ENCODE measurements around the gene MTREX.

MTREX gene

DNA sequence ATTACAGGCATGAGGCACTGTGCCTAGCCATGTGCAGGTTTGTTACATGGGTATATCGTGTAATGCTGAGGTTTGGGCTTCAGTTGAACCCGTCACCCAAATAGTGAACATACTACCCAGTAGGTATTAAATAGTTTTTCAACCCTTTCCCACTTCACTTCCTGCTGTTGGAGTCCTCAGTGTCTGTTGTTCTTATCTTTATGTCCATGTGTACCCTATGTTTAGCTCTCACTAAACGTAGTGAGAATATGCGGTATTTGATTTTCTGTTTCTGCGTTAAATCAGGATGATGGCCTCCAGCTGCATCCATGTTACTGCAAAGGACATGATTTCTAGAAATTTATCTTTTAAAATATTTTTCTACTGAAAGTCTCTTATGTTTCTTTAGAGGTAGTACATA is 17.8 kb downstream of the MTREX start:
- no peak for DNase-seq

DNA sequence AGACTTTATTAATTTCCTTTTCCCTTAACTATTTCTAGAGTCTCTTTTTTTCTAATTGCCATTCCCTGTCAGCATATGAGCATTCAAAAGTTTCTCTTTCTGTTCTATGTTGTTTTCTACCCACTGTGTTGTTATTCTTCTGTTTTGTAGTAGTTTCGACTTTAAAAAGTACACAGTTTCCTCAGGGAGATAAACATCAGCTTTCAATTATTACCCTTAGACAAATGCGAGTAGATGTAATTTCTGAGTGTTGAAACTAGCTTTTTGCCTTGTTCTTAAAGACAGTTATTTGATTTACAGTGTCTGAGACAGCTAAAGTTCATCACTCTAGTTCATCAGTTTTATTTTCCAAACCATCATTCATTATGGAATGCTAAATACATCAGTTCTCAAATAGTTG is 19.5 kb downstream of the MTREX start:
- no peak for DNase-seq

DNA sequence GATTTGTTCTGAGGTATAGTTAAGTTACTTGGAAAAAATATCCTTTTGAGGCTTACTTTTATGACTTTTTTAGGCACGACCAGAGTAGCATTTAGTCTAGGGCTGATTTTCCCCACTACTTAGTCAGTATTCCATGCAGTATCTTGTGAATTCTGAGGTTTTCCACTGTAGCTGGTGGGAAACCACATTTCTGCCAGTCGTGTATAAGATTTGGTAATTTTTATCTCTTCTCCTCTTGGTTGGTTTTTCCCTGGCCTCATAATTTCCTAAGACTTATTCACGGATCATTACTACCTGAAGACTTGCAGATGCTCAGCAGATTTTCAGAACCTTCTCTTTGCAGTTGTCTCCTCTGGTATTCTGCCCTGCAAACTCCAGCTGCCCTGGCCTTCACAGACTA is 23.5 kb downstream of the MTREX start:
- DNase-seq, result no peak

DNA sequence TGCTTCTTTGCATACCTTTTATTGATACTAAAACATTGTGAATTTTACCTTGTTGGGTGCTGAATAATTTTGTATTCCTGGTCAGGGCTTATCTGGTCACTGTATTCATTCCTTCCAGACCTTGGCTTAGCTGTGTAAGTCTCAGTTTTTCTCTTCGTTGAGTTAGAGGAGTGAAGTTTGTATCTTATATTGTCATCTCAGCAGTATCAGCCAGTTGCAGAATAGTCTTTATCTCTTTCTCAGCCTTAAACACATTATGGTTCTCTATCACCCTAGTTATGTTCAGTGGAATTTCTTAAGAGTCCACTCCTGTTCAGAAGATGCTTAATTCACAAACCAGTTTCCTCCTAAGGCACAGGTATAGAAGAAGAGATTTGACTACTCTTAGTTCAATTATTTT is 25.2 kb downstream of the MTREX start:
- no peak for DNase-seq

DNA sequence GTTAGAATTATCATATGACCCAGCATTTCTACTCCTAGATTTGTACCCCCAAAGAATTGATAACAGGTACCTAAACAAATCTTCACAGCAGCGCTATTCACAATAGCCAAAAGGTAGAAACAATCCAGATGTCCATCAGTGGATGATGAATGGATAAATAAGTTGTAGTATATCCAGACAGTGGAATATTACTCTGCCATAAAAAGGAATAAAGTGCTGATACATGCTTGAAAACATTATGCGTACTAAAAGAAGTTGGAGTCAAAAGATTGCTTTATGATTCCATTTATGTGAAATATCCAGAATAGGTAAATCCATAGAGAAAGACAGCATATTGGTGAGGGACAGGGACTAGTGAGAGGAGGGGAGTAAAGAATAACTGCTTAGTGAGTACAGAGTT is 26.0 kb downstream of the MTREX start:
- DNase-seq, result no peak

DNA sequence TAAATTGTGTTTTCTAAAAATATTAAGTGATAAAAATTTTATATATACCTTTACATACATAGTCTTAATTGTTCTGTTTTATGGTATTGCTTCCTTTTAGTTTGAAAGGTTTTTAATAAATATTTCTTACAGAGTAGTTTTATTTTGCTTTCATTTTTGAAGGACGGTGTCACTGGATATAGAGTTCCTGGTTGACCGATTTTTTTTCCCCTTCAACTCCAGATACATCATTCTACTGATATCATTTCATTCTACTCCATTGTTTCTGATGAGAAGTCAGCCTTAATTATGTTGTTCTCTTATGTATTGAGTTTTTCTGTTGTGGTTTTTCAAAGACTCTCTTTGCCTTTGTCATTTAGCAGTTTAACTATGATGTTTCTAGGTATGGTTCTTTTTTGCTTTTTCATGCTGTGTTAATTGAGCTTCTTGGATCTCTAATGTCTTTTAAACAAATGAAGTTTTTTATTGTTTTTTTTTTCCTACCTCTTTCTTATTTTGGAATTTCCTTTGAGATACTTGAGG is 30.4 kb downstream of the MTREX start:
- no peak for DNase-seq

DNA sequence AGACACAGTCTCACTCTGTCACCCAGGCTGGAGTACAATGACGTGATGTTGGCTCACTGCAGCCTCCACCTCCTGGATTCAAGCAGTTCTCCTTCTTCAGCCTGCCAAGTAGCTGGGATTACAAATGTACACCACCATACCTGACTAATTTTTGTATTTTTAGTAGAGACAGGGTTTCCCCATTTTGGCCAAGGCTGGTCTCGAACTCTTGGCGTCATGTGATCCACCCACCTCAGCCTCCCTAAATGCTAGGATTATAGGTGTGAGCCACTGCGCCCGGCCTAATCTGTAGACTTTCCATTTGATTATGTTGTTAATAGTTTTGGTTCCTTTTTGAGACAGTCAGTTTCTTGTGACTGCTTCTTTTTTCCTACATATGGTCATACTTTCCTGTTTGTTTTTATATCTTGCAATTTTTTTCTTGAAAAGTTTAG is 31.0 kb downstream of the MTREX start:
- peak; percentile 71 for DNase-seq

DNA sequence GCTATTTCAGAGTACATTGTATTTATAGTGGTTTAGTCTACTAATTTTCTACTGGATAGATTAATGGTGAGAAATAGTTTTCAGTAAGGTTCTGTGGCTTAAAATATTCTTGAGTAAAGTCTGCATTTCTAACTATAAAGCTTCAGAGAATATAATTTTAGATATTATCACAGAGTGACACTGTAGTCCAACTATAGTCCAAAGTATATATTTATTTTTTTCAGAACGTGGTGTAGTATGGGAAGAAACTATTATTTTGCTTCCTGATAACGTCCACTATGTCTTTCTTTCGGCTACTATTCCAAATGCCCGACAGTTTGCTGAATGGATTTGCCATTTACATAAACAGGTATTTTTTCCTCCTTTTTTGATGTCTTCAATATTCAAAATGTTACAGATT is 35.3 kb downstream of the MTREX start:
- DNase-seq, result no peak

DNA sequence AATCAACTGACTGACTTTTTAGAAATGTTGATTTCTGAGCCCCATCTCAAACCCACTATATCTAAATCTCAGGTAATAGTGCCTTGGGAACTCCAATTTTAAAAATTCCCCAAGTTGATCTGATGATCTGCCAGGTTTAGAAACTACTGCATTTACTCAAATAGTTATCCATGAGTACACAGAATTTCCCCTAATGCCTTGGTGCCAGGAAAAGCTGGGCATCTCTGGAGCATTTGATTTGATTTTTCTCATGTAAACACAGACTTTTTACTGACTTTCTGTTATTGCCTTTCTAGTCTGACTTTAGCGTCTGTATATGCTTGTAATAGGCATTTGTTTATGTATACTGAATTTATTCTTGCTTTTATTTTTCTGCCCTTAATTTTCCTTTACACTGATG is 35.8 kb downstream of the MTREX start:
- DNase-seq, result no peak

DNA sequence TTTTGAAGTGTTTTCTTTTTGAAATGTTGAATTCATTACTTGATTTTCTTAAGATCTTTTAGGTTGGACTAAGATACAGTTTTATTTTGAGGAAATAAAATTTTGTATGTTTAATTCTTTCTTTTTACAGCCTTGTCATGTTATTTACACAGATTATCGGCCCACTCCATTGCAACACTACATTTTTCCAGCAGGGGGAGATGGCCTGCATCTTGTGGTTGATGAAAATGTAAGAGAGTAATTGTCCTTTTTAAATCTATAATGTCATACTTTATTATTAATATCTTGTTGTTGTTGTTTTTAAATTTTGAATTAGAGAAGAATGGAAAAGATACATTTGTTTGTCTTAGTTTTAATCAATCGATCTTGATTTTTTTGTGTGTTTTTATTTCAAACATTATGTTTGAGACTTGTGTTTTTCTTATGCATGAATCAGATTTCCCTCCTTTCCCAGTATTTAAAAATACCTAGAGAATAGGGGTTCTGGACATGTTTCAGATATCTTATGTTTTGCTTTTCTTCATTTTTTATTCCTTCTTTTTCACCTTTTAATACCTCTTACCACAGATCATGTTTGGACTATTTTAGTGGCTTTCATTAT is 36.7 kb downstream of the MTREX start:
- DNase-seq, result peak; percentile 67

DNA sequence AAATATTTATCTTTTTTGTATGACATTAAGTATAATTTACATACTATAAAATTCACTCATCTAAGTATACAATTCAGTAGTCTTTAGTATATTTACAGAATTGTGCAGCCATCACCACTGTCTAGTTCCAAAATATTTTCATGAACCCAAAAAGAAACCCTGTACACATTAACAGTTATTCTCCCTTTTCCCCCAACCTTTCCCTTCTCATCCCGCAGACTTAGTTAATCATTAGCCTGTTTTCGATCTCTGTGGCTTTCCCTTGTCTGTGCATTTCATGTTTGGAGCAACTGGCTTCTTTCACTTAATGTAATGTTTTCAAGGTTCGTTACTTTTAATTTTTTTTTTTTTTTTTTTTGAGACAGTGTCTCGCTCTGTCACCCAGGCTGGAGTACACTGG is 37.5 kb downstream of the MTREX start:
- DNase-seq, result no peak

DNA sequence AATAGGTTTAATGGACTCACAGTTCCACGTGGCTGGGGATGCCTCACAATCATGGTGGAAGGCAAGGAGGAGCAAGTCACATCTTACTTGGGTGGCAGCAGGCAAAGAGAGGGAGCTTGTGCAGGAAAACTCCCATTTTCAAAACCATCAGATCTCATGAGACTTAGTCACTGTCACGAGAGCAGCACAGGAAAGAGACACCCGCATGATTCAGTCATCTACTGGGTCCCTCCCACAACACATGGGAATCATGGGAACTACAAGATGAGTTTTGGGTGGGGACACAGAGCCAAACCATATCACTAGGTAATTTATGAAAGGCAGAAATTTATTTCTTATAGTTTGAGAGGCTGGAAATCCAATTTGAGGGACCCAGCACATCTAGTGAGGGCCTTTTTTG is 40.0 kb downstream of the MTREX start:
- DNase-seq, result no peak

DNA sequence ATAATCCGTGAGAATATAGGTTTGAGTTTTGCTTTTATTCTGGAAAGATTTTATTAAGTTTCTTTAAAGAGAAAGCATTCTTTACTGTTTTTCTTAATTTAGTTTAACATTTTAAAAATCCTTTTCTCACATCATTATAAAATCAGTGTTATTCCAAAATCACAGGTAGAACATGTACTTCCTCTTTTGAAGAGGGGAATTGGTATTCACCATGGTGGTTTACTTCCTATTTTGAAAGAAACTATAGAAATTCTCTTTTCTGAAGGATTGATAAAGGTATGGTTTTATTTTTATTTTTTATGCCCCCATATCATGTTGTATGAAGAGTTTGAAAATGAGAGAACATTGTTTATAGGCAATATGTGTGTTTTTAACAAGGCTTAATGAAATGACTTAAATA is 43.0 kb downstream of the MTREX start:
- no peak for DNase-seq

DNA sequence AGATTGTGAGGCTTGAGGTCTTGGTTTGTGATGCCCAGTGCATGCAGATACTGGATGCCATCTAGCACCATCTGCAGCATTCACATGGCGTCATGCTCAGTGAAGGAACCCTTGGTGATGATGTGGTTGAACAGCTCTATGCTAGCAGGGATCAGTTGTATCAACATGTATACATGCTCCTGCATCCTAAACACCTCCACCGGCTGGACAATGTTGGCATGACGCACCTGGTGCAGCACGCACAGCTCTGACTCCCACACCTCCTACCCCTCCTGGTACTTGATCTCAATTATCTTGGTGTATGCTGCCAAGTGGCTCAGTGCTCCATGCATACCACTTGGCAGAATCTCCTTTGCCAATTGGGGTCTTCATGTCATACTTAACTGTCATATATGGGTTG is 49.1 kb downstream of the MTREX start:
- DNase-seq, result no peak

DNA sequence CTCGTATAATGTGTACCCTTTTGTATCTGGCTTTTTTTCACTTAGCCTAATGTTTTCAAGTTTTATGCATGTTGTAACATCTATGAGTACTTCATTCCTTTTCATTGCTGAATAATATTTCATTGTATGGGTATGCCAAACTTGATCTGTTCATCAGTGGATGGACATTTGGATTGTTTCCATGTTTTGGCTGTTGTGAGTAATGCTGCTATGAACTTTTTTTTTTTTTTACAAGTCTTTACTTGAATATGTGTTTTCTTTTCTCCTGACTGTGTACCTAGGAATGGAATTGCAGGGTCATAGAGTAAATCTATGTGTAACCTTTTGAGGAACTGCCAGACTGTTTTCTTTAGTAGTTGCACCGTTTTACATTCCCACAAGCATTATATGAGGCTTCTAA is 52.4 kb downstream of the MTREX start:
- no peak for DNase-seq

DNA sequence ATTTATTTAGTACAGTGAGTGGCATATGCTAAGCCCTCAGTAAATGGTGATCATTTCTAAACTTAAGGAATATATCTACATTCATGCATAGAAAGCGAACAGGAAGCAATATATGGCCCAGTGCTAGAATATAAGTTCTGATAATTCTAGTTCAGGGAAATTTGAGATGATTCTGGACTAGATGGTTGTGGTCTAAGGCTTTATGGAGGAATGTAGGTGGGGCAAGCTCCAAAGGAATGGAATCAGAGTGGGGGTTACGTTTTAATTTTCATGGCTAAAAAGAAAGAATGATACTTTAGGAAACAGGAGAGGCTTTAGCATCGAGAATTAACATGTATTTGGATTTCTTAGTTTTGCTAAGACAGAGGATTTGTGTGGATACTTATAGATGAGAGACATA is 56.1 kb downstream of the MTREX start:
- DNase-seq, result no peak

DNA sequence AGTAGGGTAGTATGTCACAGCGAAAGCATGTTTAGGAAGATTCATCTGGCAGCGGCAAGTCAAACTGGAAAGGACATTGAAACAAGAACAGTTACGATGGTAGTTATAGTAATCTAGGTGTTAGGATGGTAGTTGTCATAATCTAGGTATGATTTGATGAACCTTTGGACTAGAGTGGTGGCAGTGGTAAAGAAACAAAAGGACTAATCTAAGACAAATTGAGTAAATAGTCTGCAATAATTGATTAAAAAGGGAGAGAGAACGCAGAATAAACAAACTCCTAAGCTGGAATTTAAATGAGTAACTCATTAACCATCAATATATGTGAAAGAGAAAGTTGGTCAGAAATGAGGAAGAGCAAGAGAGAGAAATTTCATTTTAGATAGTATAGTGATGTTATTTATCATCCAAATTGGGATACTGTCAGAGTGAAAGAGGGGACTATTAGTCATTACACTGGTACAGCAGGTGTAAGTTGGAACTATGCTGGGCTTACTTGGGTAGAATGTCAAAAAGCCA is 56.8 kb downstream of the MTREX start:
- no peak for DNase-seq

DNA sequence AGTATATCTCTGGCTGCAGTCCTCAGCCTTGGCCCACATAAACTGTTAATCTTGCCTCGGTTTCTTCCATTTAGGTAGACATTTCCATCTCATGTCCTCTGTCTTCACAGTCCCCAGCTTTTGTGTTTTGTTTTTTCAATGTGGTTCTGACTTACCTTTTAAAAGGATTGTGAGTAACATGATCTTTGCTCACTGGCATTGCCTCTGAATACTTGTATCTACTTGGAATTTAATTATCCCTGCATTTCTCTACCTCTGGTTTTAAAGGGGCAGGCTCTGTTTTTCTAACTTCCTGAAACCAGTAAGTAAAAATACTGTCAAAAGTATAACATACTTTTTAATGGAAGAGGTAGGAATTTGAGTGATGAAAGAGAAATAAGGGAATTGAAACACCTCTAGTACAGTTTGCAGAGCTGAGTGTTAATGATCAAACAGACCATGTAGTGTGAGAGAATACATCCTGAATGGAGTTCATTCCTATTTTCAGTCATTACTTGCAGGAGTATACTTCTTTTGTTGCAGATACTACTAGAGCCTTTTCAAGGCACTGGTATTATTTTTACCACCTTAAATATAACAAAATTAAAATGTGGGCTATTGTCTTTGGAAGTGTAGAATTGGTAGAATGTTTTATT is 62.6 kb downstream of the MTREX start:
- DNase-seq, result no peak

DNA sequence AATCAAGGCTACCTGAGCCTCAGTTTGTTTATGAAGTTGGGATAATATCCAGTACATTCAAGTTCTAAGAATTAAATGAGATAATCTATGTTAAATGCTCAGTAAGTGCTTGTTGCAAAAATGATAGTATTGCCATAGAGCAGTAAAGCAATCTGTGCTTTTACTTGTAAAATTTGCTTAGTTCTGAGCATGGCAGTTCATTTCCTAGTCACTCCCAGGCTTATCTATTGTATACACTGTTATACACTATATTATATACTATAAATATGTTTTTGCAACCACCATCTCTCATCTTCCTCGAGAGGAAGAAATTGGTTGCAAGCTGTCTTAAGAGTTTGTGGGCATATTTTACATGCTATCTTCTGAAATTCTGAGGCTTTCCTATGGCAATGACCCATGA is 63.4 kb downstream of the MTREX start:
- no peak for DNase-seq

DNA sequence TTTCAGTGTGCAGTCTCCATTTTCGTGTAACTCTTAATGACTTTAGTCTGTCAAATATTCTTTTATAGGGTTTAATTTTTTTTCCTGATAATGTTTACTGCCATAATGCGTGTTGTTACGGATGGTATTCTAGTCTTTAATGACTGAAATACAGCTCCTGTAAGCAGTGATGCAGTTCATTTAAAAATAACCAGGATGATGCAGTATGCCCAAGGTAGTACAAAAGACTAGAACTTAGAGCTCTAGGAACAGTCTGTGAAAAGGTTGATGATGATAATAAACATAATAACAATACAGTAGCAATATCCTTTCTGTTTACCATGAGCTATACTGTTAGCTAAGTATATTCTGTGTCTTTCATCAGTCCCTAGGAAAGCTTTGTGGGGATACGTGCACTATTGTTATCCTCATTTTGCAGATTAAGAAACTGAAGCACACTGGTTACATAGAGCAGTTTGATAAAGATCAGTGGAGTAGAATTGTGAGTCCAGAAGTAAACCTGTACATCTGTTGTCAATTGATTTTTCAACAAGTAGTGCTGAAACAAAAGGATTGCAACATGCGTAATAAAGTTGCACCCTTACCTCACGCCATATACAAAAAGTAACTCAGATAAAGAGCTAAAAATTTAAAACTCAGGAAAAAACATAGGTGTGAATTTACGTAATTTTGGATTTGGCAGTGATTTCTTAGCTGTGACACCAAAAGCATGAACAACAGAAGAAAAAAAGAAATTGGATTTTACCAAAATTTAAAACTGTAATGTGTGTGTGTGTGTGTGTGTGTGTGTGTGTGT is 64.5 kb downstream of the MTREX start:
- no peak for DNase-seq

DNA sequence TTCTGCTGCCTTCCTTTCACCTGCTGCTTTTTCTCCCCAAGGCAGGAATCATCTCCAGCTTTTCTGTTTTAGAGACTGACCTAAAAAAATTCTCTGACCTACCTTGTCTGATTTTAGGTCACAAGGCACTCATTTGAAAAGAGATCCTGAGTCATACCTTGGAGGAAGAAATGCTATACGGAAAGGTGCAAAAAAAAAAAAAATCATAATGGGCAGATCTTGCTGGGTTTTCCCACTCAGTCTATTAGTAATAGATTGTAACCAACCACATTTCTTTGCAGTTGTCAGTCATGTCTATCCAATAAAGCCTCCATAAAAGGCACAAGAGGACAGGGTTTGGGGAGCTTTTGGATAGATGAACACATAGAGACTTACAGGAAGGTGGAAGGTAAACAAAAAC is 70.0 kb downstream of the MTREX start:
- no peak for DNase-seq

DNA sequence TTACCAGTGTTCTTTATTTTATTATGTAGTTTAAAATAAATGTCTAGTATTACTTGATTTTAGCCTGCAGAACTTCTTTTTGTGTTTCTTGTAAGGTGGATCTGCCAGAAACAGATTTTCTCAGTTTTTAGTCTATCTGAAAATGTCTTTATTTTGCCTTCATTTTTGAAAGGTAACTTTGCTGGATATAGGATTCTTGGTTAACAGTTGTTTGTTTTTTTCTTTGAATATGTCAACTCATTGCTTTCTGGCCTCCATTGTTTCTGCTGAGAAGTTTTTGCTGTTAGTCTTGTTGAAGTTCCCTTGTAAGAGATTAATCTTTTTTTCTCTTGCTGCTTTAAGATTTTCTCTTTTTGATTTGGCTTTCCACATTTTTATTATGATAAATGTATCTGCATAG is 75.5 kb downstream of the MTREX start:
- no peak for DNase-seq

DNA sequence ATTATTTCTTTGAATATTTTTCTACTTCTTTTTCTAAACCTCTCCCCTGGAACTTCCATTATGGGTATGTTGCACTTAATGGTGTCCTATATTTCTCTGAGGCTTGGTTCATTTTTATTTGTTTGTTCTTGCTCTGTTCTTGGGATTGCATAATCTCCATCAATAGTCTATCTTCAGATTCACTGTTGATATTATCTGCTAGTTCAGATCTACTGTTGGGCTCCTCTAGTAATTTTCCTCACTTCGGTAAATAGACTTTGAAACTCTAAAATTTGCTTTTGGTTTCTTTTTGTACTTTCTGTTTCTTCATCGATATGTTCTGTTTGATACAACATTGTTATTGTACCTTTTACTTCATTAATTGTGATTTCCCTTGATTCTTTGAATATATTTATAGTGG is 76.3 kb downstream of the MTREX start:
- no peak for DNase-seq

DNA sequence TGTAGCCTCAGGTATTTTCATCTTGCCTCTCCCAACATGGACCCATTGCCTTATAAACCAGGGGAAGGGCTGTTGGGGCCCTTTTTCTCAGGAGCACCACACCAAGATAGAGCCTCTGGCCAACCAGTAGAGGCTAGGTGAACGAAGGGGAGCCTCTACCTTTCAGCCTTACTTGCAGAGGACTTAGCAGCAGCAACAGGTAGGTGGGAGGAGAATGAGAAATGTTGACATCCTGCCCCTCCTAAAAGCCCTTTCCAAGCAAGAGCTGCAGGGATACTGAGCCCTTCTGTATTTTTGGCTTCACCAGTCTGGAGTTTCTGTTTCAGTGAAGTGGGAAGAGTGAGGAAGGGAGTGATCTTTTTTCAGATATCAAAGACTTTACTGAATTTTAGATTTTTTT is 77.4 kb downstream of the MTREX start:
- DNase-seq, result no peak

Data from activated naive CD4-positive, alpha-beta T cell treated with Interleukin-2 at 50 U/mL for 16 hours (primary cell).